ENCODE results near the gene ARHGAP30. TPM values are rescaled to one million over a fixed set of nuclear protein-coding genes. Genes with fewer than 3 reads are reported as not detected.
"Not testable (repeated sequence)": the region's sequence is repeated elsewhere in the genome, so short reads cannot be mapped to it uniquely, and the experiment has no call there.

The ARHGAP30 gene
- total RNA-seq, 2 donors from 2014 or later: 16.4 to 16.9 TPM

DNA sequence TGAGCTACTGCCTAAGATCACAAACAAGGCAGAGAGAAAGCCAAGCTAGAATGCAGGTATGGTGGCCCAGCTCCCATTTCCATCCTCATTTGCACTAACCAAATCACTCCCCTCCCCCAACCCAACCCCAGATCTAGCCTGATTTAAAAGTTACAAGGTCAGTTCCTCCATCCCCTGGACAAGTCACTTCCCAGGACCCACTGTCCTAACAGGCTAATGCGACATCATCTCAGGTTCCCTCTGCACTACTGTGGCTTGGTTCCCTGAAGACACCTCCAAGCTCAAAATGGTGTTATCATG lies 51.1 kb downstream of the ARHGAP30 start:
- no peak for TF ChIP-seq CTCF (IDR thresholded peaks at IDR 0.05)
- Histone ChIP-seq H3K27me3 (replicated peaks; ENCODE audit: insufficient read depth) (no peaks in the 10 kb centered on the region), H3K4me3 (no peak overlapping the region), H3K9me3 (no peaks in the 10 kb centered on the region), H3K36me3 (no peaks in the 10 kb centered on the region), H3K4me1 (ENCODE audit: control insufficient read depth in 1 of 2, low read depth in 2 of 2) (peaks cover 5 to 16% of the 10 kb centered on the region in 2 donors), H3K27ac (no peak overlapping the region)
- ATAC-seq (ENCODE audit: insufficient number of reproducible peaks, low FRiP score, low read depth) (no peak), DNase-seq (ENCODE audit: low spot score) (no peak)

DNA sequence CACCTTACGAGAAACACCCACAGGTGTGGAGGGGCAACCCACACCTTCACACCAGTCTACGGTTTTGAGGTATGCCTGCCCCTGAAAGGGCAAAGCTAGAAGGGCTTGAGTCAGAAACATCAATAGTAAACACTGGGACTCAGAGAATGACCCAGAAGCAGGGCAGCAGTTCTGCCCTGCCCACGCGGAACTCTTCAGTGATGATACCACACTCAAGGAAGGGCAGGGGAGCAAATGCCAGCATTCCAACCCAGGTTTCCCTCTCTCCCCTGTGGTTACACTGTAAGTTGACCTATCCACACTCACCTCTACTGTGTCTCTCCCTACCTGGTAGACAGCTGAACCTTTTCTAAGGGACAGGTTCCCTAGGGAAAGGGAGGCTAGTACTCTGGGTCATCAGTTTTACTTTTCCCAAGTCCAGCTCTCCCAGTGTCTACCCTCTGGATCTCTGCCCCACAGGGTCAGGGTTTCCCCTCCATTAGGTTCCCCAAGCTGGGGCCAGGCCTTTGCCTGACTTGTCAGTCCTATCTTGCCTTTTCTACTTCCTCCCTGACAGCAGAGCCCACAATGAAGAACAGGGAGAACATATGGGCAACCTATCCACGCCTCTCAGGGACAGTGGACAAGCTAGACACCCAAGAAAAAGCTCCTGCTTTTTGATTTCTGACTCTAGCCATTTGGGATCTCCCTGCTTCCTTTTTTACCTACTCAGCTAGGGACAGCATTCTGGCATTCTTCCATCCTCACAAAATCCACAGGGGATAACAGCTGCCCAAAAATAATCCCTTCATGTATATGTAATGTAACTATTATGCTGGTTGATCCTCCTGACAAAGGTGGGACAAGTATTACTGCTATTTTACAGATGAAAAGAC lies 51.7 kb downstream of the ARHGAP30 start:
- Histone ChIP-seq H3K36me3 (no peaks in the 10 kb centered on the region), H3K9me3 (no peaks in the 10 kb centered on the region), H3K27ac (no peak overlapping the region), H3K4me1 (ENCODE audit: control insufficient read depth in 1 of 2, low read depth in 2 of 2) (peaks cover 5 to 16% of the 10 kb centered on the region in 2 donors), H3K4me3 (no peak overlapping the region), H3K27me3 (replicated peaks; ENCODE audit: insufficient read depth) (no peaks in the 10 kb centered on the region)
- no peak for TF ChIP-seq CTCF (IDR thresholded peaks at IDR 0.05)
- no peak for ATAC-seq (ENCODE audit: insufficient number of reproducible peaks, low FRiP score, low read depth)
- no peak for DNase-seq (ENCODE audit: low spot score)

DNA sequence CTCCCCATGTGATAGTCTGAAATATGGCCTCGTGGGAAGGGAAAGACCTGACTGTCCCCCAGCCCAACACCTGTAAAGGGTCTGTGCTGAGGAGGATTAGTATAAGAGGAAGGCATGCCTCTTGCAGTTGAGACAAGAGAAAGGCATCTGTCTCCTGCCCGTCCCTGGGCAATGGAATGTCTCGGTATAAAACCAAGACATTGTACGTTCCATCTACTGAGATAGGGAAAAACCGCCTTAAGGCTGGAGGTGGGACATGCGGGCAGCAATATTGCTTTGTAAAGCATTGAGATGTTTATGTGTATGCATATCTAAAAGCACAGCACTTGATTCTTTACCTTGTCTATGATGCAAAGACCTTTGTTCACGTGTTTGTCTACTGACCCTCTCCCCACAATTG lies 52.5 kb downstream of the ARHGAP30 start:
- not testable (repeated sequence) for H3K36me3 ChIP-seq; H3K4me3 ChIP-seq; DNase-seq (ENCODE audit: low spot score); H3K27me3 ChIP-seq (replicated peaks; ENCODE audit: insufficient read depth); H3K9me3 ChIP-seq; H3K27ac ChIP-seq; ATAC-seq (ENCODE audit: insufficient number of reproducible peaks, low FRiP score, low read depth)
- H3K4me1 ChIP-seq (ENCODE audit: control insufficient read depth in 1 of 2, low read depth in 2 of 2): peaks cover 5 to 16% of the 10 kb centered on the region in 2 donors

- not testable (repeated sequence) for H3K36me3 ChIP-seq; H3K9me3 ChIP-seq; H3K27ac ChIP-seq; H3K27me3 ChIP-seq (replicated peaks; ENCODE audit: insufficient read depth); DNase-seq (ENCODE audit: low spot score); H3K4me3 ChIP-seq; ATAC-seq (ENCODE audit: insufficient number of reproducible peaks, low FRiP score, low read depth)
- H3K4me1 ChIP-seq (ENCODE audit: control insufficient read depth in 1 of 2, low read depth in 2 of 2): peaks cover 2 to 14% of the 10 kb centered on the region in 2 donors
These were observed 53.0 kb downstream of the ARHGAP30 start for GRCh38 chr1:161016683-161017082.

DNA sequence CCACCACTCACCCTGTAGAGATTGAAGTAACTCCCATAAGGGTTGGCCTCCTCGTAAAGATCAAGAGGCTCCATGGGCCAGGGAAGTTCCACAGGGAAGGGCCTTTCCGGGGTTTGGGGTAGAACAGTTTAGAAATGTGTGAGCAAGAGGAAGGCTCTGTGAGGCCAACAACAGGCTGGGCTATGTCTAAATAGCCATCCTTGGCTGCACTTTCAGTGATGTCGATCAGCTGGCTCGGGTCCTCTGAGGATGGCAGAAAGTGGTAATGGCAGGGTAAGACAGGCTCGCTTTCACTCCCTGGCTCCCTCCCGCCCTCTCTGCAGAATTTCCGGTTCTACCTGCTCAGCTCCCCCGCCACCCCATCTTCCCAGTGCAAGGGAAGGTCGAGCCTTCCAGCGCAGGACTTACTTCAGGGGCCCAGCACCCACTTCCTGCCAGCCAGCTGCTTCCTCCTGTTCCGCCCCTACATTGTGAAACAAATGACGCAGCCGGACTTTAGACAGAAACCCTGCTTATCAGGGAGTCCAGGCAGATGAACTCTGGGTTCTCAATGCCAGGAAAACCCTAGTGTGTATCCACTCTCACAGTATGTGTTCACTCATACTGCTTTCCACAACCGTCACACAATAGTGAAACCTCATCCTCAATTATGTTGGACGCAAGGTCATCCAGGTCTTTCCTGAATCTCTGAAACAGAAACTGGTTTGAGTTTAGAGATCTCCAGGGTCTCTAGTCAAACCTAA lies 56.0 kb downstream of the ARHGAP30 start:
- peak overlapping the region; percentile 28 for H3K4me3 ChIP-seq
- DNase-seq (ENCODE audit: low spot score): peak; percentile 52
- no peaks in the 10 kb centered on the region for H3K27me3 ChIP-seq (replicated peaks; ENCODE audit: insufficient read depth)

More for the DNA sequence above, 56.0 kb downstream of the ARHGAP30 start:
- Histone ChIP-seq H3K9me3 (no peaks in the 10 kb centered on the region), H3K27ac (peak overlapping the region; percentile 37 to 59), H3K36me3 (no peaks in the 10 kb centered on the region), H3K4me1 (ENCODE audit: control insufficient read depth in 1 of 2, low read depth in 2 of 2) (no peaks in the 10 kb centered on the region)
- ATAC-seq (ENCODE audit: insufficient number of reproducible peaks, low FRiP score, low read depth): peak; percentile 43
- TF ChIP-seq CTCF (IDR thresholded peaks at IDR 0.05): no peak

Data from thoracic aorta (tissue), 2 donors.